AG04449 (cell line): ENCODE measurements around the gene IKZF3.
"Not testable (repeated sequence)": the region's sequence is repeated elsewhere in the genome, so short reads cannot be mapped to it uniquely, and the experiment has no call there.

Experiments
- CTCF ChIA-PET: fragments of 350-600 bp; formaldehyde crosslinking; extraction: SDS; loops from one replicate; lab custom pipeline; 2021; ENCODE audit warnings: antibody characterized with exemption; lab: Yijun Ruan, JAX
- POLR2A ChIA-PET: fragments of 400-600, 350-600 bp; formaldehyde crosslinking; extraction: SDS; loops from one replicate; lab custom pipeline; 2020; ENCODE audit warnings: antibody characterized with exemption, inconsistent platforms; lab: Yijun Ruan, JAX
- DNase-seq: peaks from one replicate; pipeline ENCODE4 v3.0.0-alpha.2; 2010; ENCODE audit warnings: low read depth, low spot score
- H3K4me3 ChIP-seq: 2 replicates; pipeline ENCODE4 v1.5.1; 2011; ENCODE audit warnings: low read depth, mild to moderate bottlenecking, control low read depth, low read length
- TF ChIP-seq, protein P1 (sequence below): IDR thresholded peaks from one replicate; pipeline ENCODE4 v1.5.1; 2011; ENCODE audit warnings: mild to moderate bottlenecking, moderate library complexity, low read length, control low read depth, inconsistent platforms; ENCODE audit not compliant: insufficient read depth; ENCODE audit errors: missing control alignments

IKZF3 gene

DNA sequence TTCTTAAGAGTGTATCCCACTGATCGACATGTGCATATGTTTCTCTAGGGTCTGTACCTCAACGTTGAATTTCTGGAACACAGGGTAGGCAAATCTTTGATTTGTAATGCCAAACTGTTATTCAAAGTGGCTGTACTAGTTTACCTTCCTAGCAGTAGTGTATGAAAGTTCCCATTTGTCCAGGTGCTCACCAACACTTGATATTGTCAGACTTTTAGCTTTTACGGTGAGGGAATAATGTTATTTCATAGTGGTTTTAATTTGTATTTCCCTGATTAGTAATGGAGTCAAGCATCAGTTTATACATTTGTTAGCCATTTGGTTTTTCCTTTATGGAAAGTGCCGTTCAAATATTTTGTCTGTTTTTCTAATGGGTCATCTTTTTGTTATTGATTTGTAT lies 34.0 kb upstream of the IKZF3 start:
- CTCF ChIA-PET = no interaction called here

GRCh38 chr17:39894681-39895376 lies 30.7 kb upstream of the IKZF3 start:
- CTCF ChIA-PET = interaction anchor here (1.0 to 2.6 kb wide), 4 partner anchors 22 to 274 kb away, joined by 3 to 8 read pairs (median 5); partner anchors contain the start of gene PSMD3
- POLR2A ChIA-PET = interaction anchor here (0.6 to 1.4 kb wide), 2 partner anchors 10 to 14 kb away, joined by 3 read pairs; no protein-coding TSS in a partner anchor
- DNase-seq = no peak
- no peak overlapping the region for H3K4me3 ChIP-seq
- TF ChIP-seq, protein P1, sequence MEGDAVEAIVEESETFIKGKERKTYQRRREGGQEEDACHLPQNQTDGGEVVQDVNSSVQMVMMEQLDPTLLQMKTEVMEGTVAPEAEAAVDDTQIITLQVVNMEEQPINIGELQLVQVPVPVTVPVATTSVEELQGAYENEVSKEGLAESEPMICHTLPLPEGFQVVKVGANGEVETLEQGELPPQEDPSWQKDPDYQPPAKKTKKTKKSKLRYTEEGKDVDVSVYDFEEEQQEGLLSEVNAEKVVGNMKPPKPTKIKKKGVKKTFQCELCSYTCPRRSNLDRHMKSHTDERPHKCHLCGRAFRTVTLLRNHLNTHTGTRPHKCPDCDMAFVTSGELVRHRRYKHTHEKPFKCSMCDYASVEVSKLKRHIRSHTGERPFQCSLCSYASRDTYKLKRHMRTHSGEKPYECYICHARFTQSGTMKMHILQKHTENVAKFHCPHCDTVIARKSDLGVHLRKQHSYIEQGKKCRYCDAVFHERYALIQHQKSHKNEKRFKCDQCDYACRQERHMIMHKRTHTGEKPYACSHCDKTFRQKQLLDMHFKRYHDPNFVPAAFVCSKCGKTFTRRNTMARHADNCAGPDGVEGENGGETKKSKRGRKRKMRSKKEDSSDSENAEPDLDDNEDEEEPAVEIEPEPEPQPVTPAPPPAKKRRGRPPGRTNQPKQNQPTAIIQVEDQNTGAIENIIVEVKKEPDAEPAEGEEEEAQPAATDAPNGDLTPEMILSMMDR = no peak

More for the DNA sequence above, 34.0 kb upstream of the IKZF3 start:
- POLR2A ChIA-PET = no interaction called here
- no peak overlapping the region for H3K4me3 ChIP-seq
- no peak for DNase-seq
- TF ChIP-seq, protein P1 = no peak

DNA sequence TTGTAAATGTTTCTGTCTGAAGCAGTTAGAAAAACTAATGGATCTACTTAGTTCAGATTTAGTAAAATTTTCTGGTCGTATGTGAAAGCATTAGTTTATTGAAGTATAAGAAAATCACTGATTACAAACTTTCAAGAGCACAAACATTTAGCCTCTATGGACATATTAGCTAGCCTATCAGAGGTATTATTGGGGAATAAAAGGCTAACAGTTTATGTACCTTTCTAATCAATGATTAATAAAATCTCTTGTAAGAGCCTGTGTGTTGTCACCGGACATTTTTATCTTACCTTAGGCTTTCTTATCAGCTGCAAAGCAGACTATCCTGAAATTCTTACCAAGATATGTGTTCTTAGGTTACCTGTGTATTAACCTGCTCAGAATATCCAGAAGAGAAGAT lies 25.1 kb upstream of the IKZF3 start:
- no peak for DNase-seq
- no peak overlapping the region for H3K4me3 ChIP-seq
- CTCF ChIA-PET = no interaction called here
- TF ChIP-seq, protein P1 = no peak
- POLR2A ChIA-PET = no interaction called here

DNA sequence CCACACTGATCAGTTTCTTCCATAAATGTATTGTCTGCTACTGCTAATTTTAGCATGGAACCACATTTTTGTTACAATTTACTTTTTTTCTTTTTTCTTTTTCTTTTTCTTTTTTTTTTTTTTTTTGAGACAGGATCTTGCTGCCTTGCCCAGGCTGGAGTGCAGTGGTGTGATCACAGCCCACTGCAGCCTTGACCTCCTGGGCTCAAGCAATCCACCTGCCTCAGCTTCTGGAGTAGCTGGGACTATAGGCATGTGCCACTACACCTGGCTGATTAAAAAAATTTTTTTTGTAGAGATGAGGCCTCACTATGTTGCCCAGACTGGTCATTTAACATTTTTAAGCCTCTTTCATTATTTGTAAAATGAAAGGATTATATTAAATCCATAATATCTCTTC lies 23.0 kb upstream of the IKZF3 start:
- DNase-seq = no peak
- ChIA-PET CTCF (no interaction called here), POLR2A (no interaction called here)
- TF ChIP-seq, protein P1 = no peak
- no peak overlapping the region for H3K4me3 ChIP-seq

DNA sequence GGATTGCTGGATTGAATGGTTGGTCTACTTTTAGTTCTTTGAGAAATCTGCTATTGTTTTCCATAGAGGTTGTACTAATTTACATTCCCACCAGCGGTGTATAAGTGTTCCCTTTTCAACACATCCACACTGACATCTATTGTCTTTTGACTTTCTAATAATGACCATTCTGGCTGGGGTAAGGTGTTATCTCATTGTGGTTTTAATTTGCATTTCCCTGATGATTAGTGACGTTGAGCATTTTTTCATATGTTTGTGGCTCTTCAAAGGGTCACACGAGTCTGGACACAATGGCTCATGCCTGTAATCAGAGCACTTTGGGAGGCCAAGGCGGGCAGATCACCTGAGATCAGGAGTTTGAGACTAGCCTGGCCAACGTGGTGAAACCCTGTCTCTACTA lies 22.0 kb upstream of the IKZF3 start:
- POLR2A ChIA-PET, H3K4me3 ChIP-seq, DNase-seq: not testable (repeated sequence)
- CTCF ChIA-PET = interaction anchor here (3.4 kb wide), 1 partner anchor 13 kb away, joined by 24 read pairs; no protein-coding TSS in a partner anchor

- ChIA-PET CTCF (interaction anchor here (0.7 to 4.8 kb wide), 28 partner anchors 10 to 240 kb away, joined by 3 to 109 read pairs (median 4); partner anchors contain the start of gene PSMD3), POLR2A (no interaction called here)
- peak; percentile 5 for DNase-seq
- TF ChIP-seq, protein P1 = no peak
- no peak overlapping the region for H3K4me3 ChIP-seq
Observed at GRCh38 chr17:39872751-39873150, 8.6 kb upstream of the IKZF3 start.

GRCh38 chr17:39871801-39872200 lies 7.7 kb upstream of the IKZF3 start:
- no peak for DNase-seq
- TF ChIP-seq, protein P1 = no peak
- H3K4me3 ChIP-seq = no peak overlapping the region
- CTCF ChIA-PET = interaction anchor here (0.8 to 4.8 kb wide), 17 partner anchors 13 to 241 kb away, joined by 3 to 109 read pairs (median 4); partner anchors contain the start of gene PSMD3
- POLR2A ChIA-PET = no interaction called here
